SIG-M5 treated with dmso at 0.1 percent for 504 hours (cell line): ENCODE results near the gene MID1.

Experiments used
- DNase-seq: peaks from one replicate; lab custom pipeline; 2025; ENCODE audit not compliant: unreplicated experiment; lab: John Stamatoyannopoulos, UW

Gene MID1

GRCh38 chrX:10496345-10496965 is 123.9 kb downstream of the MID1 start:
- DNase-seq: no peak

- no peak for DNase-seq
Measured at GRCh38 chrX:10495677-10496076, 124.7 kb downstream of the MID1 start.

- DNase-seq: no peak
Measured at GRCh38 chrX:10492250-10492649, 128.1 kb downstream of the MID1 start.

GRCh38 chrX:10486373-10486772 is 134.0 kb downstream of the MID1 start:
- DNase-seq: no peak

- DNase-seq: no peak
Measured at GRCh38 chrX:10485326-10485725, 135.1 kb downstream of the MID1 start.

- DNase-seq: no peak
Measured at GRCh38 chrX:10484683-10485247, 135.6 kb downstream of the MID1 start.

GRCh38 chrX:10483191-10483831 is 137.1 kb downstream of the MID1 start:
- DNase-seq: no peak

- no peak for DNase-seq
Measured at GRCh38 chrX:10482708-10483107, 137.7 kb downstream of the MID1 start.

- no peak for DNase-seq
Measured at GRCh38 chrX:10482261-10482660, 138.1 kb downstream of the MID1 start.

GRCh38 chrX:10480861-10481260 is 139.5 kb downstream of the MID1 start:
- DNase-seq: no peak

- DNase-seq: no peak
Measured at GRCh38 chrX:10479508-10479907, 140.9 kb downstream of the MID1 start.

GRCh38 chrX:10477525-10477924 is 142.9 kb downstream of the MID1 start:
- DNase-seq: no peak

- no peak for DNase-seq
Measured at GRCh38 chrX:10474913-10475568, 145.3 kb downstream of the MID1 start.

GRCh38 chrX:10474510-10474909 is 145.9 kb downstream of the MID1 start:
- no peak for DNase-seq

GRCh38 chrX:10471418-10471817 is 149.0 kb downstream of the MID1 start:
- DNase-seq: no peak

GRCh38 chrX:10470009-10470408 is 150.4 kb downstream of the MID1 start:
- no peak for DNase-seq

- peak; percentile 50 for DNase-seq
Measured at GRCh38 chrX:10467793-10468192, 152.6 kb downstream of the MID1 start.

GRCh38 chrX:10465254-10465653 is 155.1 kb downstream of the MID1 start:
- no peak for DNase-seq

- no peak for DNase-seq
Measured at GRCh38 chrX:10457092-10457491, 163.3 kb downstream of the MID1 start.

GRCh38 chrX:10453945-10454344 is 166.4 kb downstream of the MID1 start:
- DNase-seq: no peak

GRCh38 chrX:10450959-10451355 is 169.4 kb downstream of the MID1 start:
- no peak for DNase-seq
